Neural cell (in vitro differentiated cells): Measurements from ENCODE around the gene ZNF688.

Source experiments
- EP300 ChIP-seq: fragments of 450-650 bp; conservative IDR thresholded peaks from 2 replicates; pipeline ENCODE4 v1.6.1; 2014; ENCODE audit warnings: antibody characterized with exemption, mild to moderate bottlenecking, moderate library complexity; ENCODE audit not compliant: poor library complexity, severe bottlenecking
- EZH2 ChIP-seq: fragments of 200-600, 300-800 bp; shearing (Covaris generic), sonication (generic); IDR thresholded peaks from 2 replicates; pipeline ENCODE4 v1.6.1; 2014; ENCODE audit warnings: antibody characterized with exemption, low read length, borderline replicate concordance, mild to moderate bottlenecking; ENCODE audit not compliant: insufficient read depth, poor library complexity, severe bottlenecking
- REST ChIP-seq: IDR thresholded peaks from 2 replicates; pipeline ENCODE4 v1.6.1; 2012; ENCODE audit warnings: borderline replicate concordance
- TAF1 ChIP-seq: IDR thresholded peaks from 2 replicates; pipeline ENCODE4 v1.6.1; 2012; ENCODE audit warnings: low read depth
- TF ChIP-seq, protein P1 (sequence below): fragments of 450-650 bp; IDR thresholded peaks from 2 replicates; pipeline ENCODE4 v1.5.1; 2014; ENCODE audit warnings: antibody characterized with exemption, mild to moderate bottlenecking, moderate library complexity; ENCODE audit not compliant: poor library complexity, severe bottlenecking

DNA sequence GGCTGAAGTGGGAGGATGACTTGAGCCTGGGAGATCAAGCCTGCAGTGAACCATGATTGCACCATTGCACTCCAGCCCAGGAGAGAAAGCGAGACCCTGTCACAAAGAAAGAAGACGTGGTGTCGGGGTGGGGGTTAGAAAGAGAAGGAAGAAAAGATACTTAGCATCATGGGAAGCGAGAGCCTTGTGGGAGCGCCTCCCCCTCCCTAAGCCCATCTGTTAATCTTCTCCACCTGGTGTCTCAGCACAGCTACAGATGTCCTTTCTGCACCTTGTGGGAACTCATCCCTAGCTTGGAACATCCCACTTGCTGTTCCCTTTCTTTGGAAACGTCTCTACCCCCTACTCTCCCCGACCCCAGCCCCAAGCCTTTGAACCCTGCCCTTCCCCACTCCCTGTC lies 6.0 kb downstream of the ZNF688 start:
- no peak for TF ChIP-seq EP300
- TF ChIP-seq, protein P1, sequence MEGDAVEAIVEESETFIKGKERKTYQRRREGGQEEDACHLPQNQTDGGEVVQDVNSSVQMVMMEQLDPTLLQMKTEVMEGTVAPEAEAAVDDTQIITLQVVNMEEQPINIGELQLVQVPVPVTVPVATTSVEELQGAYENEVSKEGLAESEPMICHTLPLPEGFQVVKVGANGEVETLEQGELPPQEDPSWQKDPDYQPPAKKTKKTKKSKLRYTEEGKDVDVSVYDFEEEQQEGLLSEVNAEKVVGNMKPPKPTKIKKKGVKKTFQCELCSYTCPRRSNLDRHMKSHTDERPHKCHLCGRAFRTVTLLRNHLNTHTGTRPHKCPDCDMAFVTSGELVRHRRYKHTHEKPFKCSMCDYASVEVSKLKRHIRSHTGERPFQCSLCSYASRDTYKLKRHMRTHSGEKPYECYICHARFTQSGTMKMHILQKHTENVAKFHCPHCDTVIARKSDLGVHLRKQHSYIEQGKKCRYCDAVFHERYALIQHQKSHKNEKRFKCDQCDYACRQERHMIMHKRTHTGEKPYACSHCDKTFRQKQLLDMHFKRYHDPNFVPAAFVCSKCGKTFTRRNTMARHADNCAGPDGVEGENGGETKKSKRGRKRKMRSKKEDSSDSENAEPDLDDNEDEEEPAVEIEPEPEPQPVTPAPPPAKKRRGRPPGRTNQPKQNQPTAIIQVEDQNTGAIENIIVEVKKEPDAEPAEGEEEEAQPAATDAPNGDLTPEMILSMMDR: no peak
- no peak for TF ChIP-seq REST
- no peak for TF ChIP-seq EZH2
- TF ChIP-seq TAF1: no peak
